ENCODE measurements around the gene SSR4.
A peak's percentile ranks its signal among the peaks of the same experiment; 100 is the strongest.

Gene SSR4

GRCh38 chrX:153769865-153770600 lies 24.4 kb upstream of the SSR4 start:
- DNase-seq (ENCODE audit: low spot score), result no peak

DNA sequence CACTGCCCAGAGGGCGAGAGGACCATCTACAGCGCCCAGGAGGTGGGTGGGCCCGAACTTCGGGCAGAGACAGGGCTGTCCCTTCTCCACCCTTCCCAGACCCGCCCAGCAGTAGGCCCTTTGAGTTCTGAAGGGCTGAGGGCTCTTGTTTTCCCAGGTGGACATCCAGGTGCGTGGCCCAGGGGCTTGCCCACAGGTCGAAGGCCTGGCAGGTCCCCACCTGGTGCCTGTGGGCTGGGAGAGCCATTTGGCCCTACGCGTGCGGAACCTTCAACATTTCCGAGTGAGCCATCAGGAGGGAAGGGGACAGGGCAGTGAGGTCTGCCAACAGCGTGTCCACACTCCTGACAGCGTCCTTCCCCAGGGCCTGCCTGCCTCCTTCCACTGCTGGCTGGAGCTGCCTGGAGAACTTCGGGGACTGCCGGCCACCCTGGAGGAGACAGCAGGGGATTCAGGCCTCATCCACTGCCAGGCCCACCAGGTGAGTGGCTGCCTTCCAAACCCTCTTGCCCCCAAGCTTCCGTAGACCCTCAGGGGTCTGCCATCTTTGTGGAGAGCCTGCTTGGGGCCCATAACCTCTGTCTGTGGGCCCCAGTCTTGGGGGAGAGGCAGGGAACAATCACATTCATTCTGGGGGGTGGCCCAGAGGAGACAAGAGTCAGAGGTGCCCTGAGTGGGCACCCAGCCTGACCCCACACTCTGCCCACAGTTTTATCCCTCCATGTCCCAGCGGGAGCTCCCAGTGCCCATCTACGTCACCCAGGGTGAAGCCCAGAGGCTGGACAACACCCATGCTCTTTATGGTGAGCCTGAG lies 23.7 kb upstream of the SSR4 start:
- peak; percentile 0 for DNase-seq (ENCODE audit: low spot score)

DNA sequence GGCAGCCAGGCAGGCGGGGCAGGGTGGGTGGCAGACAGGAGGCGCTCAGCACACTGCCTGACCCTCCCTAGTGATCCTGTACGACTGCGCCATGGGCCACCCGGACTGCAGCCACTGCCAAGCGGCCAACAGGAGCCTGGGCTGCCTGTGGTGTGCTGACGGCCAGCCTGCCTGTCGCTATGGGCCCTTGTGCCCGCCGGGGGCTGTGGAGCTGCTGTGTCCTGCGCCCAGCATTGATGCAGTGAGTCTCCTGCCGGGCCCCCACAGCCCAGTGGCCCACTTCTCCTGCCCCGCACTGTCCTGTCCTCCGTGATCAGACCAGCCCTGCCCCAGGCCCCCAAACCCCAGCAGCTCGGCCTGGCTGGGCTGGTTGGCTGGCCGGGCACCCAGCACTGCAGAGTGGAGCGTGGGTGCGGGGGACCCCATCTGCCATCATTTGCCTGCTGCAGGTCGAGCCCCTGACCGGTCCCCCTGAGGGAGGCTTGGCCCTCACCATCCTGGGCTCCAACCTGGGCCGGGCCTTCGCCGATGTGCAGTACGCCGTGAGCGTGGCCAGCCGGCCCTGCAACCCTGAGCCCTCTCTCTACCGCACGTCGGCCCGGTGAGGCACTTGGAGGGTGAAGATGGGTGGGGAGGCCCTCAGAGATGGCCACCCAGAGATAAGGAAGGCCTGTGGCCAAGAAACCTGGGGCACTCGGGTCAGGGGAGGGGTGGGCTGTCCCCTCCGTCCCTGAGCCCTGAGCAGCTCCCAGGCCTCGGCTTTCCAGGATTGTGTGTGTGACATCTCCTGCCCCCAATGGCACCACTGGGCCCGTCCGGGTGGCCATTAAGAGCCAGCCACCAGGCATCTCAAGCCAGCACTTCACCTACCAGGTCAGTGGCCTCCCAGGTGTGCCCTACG lies 22.8 kb upstream of the SSR4 start:
- DNase-seq (ENCODE audit: low spot score), result no peak

DNA sequence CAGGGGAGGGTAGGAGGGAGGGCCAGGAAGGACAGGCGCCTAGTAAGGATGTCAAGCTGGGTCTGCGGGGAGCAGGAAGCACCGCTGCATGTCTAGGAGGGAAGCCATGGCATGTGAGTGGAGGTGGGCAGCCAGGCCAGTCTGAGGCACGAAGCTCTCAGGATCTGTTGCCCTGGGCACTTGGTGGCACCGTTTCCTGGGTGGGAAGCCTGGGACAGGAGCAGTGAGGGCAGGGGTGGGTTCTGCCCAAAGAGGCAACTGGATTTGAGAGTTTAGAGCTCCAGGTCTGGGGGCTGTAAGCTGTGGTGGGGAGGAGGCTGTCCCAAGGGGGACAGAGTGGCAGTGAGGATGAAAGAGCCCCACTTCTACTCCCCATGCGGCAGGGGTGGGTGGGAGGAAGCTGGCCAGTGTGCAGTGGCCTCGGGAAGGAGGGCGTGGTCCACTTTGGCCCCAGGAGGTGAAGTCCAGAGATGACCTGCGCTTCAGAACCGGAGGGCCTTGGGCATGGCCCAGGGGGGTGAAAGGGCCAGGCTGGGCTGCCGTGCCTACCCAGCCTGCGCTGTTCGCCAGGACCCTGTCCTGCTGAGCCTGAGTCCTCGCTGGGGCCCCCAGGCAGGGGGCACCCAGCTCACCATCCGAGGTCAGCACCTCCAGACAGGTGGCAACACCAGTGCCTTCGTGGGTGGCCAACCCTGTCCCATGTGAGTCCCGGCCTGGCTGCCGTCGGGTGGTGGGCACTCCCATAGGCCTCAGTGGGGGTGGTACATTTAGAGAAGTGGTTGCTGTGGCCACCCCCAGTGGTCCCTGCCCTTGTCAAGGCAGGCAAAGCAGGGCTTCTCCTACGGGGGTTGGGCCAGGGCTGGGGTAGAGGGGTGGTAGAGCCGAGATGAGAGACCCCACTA lies 21.9 kb upstream of the SSR4 start:
- DNase-seq (ENCODE audit: low spot score), result no peak

GRCh38 chrX:153773218-153773611 lies 21.3 kb upstream of the SSR4 start:
- no peak for DNase-seq (ENCODE audit: low spot score)

DNA sequence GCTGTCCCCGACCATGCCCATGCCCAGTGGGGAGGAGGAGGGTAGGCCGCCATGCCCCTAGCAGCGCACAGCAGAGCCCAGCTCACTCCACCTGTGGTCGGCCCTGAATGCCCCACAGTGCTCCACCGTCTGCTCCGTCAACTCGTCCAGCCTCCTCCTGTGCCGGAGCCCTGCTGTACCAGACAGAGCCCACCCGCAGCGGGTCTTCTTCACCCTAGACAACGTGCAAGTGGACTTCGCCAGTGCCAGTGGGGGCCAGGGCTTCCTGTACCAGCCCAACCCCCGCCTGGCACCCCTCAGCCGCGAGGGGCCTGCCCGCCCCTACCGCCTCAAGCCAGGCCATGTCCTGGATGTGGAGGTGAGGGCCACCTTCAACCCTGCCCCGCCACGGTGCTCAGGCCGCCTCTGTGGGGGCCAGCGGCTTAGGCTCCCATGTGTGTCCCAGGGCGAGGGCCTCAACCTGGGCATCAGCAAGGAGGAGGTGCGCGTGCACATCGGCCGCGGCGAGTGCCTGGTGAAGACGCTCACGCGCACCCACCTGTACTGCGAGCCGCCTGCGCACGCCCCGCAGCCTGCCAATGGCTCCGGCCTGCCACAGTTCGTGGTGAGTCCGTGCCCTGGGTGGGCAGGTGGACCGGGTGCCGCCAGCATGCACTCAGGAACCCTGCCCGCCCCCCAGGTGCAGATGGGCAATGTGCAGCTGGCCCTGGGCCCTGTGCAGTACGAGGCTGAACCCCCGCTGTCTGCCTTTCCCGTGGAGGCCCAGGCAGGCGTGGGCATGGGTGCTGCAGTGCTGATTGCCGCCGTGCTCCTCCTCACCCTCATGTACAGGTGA lies 20.5 kb upstream of the SSR4 start:
- DNase-seq (ENCODE audit: low spot score), result no peak

DNA sequence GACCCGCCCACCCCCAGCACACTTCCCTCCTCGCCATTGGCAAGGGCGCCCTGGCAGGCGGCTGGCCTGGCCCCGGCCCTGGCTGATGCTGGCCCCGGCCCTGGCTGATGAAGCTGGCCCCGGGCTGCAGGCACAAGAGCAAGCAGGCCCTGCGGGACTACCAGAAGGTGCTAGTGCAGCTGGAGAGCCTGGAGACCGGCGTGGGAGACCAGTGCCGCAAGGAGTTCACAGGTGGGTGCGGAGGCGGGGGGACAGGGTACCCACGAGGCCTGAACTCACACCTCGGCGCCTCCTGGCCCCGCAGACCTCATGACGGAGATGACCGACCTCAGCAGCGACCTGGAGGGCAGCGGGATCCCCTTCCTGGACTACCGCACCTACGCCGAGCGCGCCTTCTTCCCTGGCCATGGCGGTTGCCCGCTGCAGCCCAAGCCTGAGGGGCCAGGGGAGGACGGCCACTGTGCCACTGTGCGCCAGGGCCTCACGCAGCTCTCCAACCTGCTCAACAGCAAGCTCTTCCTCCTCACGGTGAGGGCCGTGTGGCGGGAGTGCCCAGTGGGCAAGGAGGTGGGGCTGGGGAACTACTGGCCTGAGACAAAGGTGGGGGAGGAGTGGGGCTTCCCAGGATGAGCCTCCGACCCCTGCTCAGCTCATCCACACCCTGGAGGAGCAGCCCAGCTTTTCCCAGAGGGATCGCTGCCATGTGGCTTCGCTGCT lies 19.7 kb upstream of the SSR4 start:
- DNase-seq (ENCODE audit: low spot score), result no peak

GRCh38 chrX:153775293-153776119 lies 19.0 kb upstream of the SSR4 start:
- DNase-seq (ENCODE audit: low spot score), result no peak

DNA sequence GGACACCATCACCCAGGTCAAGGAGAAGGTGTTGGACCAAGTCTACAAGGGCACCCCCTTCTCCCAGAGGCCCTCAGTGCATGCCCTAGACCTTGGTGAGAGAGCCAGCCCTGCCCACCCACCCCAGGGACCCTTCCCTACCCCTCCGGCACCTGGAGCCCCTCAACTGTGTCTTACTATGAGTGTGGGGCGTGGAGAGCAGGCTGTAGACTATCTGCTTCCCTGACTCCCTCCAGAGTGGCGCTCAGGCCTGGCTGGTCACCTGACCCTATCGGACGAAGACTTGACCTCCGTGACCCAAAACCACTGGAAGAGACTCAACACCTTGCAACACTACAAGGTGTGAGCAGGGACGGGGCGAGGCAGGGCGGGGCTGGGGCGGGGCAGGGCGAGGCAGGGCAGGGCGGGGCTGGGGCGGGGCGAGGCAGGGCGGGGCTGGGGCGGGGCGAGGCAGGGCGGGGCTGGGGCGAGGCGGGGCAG lies 18.3 kb upstream of the SSR4 start:
- DNase-seq (ENCODE audit: low spot score), result no peak

GRCh38 chrX:153776611-153777045 lies 17.8 kb upstream of the SSR4 start:
- DNase-seq (ENCODE audit: low spot score), result no peak

DNA sequence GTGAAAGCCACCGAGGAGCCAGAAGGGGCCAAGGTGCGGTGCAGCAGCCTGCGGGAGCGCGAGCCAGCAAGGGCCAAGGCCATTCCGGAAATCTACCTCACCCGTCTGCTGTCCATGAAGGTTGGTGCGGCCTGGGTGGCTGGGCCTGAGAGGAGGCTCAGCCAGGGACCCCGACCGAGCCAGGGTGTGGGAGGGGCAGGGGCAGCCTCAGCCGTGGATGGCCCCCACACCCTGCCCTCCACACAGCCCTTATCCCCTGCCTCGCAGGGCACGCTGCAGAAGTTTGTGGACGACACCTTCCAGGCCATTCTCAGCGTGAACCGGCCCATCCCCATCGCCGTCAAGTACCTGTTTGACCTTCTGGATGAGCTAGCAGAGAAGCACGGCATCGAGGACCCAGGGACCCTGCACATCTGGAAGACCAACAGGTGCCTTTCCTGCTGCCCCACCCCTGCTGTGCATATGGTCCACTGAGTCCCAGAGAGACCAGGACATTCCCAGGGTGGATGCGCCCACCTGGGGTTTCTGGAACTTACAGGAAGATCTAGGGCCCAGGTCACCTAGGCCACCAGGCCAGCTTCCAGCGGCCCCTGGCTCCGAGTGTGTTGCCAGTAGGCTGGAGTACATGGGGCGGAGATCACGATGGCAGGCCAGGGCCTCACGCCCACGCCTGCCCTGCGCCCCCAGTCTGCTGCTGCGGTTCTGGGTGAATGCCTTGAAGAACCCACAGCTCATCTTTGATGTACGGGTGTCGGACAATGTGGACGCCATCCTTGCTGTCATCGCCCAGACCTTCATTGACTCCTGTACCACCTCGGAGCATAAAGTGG lies 17.0 kb upstream of the SSR4 start:
- no peak for DNase-seq (ENCODE audit: low spot score)

DNA sequence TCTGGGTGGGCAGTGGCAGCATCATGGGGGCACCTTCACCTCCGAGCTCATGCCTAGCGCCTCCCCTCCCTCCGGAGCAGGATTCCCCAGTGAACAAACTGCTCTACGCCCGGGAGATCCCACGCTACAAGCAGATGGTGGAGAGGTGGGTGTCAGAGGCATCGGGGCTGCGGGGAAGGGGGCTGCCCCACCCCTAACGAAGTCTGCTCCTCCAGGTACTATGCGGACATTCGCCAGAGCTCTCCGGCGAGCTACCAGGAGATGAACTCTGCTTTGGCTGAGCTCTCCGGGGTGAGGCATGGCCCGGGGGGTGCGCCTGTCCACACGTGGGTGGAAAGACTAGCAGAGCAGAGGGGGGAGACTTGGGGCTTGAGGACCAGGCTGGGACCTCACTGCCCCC lies 16.3 kb upstream of the SSR4 start:
- no peak for DNase-seq (ENCODE audit: low spot score)

GRCh38 chrX:153778684-153779101 lies 15.8 kb upstream of the SSR4 start:
- no peak for DNase-seq (ENCODE audit: low spot score)

DNA sequence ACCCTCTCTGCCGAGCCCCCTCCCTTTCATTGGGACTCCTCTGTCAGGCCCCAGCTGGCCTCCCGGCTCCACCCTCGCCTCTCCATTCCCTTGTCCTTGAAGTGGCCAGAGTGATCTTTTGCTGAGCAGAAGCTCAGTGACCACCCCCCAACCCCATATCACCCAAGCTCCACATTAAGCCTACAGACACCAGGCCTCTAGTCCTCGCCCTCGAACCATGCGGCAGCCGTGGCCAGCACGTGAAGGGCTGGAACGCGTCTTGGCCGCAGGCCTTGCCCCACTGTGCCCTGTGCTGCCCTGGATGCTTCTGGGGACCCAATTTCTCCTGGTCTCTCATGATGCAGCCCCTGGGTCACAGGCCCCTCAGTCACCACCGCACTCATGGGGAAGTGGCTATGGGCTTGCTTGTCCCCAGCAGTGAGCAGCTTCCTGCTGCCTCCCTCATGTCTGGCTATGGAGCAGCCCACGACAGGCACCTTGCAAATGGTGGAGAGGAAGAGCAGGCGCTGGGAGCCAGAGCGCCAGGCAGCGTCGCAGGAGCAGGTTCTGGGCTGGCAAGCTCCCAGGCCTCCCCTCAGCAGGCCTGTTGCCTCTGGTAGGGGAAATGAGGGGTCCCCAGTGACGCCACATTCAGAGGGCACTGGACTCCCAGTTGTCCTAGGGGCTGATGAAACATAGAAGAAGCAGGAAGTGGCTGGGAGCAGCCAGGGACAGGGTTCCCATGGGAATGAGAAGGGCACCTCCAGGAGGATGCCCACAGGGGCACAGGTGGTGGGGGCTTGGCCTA lies 14.4 kb upstream of the SSR4 start:
- DNase-seq (ENCODE audit: low spot score), result no peak

DNA sequence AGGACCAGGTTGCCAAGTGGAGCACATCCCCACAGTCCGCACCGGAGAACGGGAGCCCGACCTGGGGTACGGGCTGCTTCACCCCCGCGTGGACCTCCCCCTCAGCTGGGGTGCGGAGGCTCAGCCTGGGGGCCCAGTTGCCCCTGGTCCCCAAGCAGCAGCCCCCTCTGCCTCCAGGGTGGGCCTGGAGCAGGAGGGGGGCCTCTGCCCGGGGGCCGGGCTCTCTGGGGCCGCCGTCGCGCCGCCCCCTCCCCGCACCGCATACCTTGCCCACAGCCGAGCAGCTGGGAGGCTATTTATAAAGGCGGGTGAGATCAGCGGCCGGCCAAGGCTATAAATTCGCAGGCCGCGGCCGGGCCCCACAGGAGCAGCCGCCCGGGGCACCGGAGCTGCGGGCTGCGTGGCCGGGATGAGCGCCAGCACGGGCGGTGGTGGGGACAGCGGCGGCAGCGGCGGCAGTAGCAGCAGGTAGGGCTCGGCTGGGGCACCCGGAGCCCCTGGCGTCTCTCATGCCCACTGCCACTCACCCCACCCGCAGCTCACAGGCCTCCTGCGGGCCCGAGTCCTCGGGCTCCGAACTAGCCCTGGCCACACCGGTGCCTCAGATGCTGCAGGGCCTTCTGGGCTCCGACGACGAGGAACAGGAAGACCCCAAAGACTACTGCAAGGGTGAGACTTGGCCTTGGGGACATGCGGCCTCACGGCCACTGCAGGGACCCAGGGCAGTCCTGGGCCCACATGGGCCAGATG lies 13.6 kb upstream of the SSR4 start, which contains the start of gene SRPK3:
Gene SRPK3, plus strand, starts transcription at position 364 of the 750 bp plus-strand sequence. Its CDS starts 46 bp downstream, at position 410.
- no peak for DNase-seq (ENCODE audit: low spot score)

DNA sequence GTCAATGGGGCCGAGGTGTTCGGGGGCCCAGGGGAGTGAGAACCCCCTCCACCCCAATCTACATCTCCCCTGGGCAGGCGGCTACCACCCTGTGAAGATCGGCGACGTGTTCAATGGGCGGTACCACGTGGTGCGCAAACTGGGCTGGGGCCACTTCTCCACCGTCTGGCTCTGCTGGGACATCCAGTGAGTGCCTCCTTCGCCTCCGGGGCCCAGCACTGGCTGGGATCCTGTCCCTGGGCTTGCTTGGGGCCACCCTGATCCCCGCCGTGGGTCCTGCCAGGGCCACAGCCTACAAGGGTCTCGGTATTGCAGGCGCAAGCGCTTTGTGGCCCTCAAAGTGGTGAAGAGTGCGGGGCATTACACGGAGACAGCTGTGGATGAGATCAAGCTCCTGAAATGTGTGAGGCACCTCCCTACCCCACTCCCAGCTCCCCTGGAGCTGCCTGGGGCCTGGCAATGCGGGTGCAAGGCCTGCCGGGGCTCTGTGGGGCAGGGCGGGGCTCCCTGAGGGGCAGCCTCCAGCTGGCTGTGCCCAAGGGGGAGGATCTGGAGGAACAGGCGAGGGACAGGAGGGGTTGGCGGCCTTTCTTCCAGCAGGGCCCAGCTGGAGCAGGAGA lies 12.9 kb upstream of the SSR4 start:
- no peak for DNase-seq (ENCODE audit: low spot score)

Data from CD4-positive, alpha-beta T cell treated with Interleukin-6 at 100 ng/mL for 8 hours (primary cell).